Measurements from ENCODE around the gene MNX1.

The MNX1 gene

GRCh38 chr7:157001920-157002818 lies 8.3 kb downstream of the MNX1 start:
- DNase-seq = no peak

GRCh38 chr7:157000741-157001653 lies 9.5 kb downstream of the MNX1 start:
- no peak for DNase-seq

- peak; percentile 61 for DNase-seq
Measured at GRCh38 chr7:156999958-157000726, 10.3 kb downstream of the MNX1 start.

GRCh38 chr7:156998988-156999957 lies 11.2 kb downstream of the MNX1 start:
- peak; percentile 0 for DNase-seq

GRCh38 chr7:156994417-156994816 lies 16.0 kb downstream of the MNX1 start:
- no peak for DNase-seq

GRCh38 chr7:156993925-156994235 lies 16.6 kb downstream of the MNX1 start:
- no peak for DNase-seq

GRCh38 chr7:156993021-156993924 lies 17.2 kb downstream of the MNX1 start:
- DNase-seq = no peak

GRCh38 chr7:156989766-156990535 lies 20.5 kb downstream of the MNX1 start:
- DNase-seq = no peak

GRCh38 chr7:156988343-156989185 lies 21.9 kb downstream of the MNX1 start:
- no peak for DNase-seq

GRCh38 chr7:156986378-156986777 lies 24.1 kb downstream of the MNX1 start:
- no peak for DNase-seq

- DNase-seq = no peak
Measured at GRCh38 chr7:156985101-156985992, 25.1 kb downstream of the MNX1 start.

GRCh38 chr7:156984174-156984891 lies 26.1 kb downstream of the MNX1 start:
- DNase-seq = no peak

- no peak for DNase-seq
Measured at GRCh38 chr7:156979711-156980110, 30.8 kb downstream of the MNX1 start.

GRCh38 chr7:156979007-156979606 lies 31.4 kb downstream of the MNX1 start:
- DNase-seq = no peak

GRCh38 chr7:156975620-156976019 lies 34.8 kb downstream of the MNX1 start:
- no peak for DNase-seq

GRCh38 chr7:156969972-156970420 lies 40.5 kb downstream of the MNX1 start:
- peak; percentile 36 for DNase-seq

GRCh38 chr7:156968183-156968582 lies 42.3 kb downstream of the MNX1 start:
- DNase-seq = no peak

Measured in RPMI8226 (cell line).